Skeletal muscle tissue (tissue), 4 donors: Measurements from ENCODE around the gene COL16A1. TPM values are rescaled to one million over a fixed set of nuclear protein-coding genes. Genes with fewer than 3 reads are reported as not detected.
A peak's percentile ranks its signal among the peaks of the same experiment; 100 is the strongest.

Source experiments
- H3K27ac ChIP-seq: one replicate; pipeline ENCODE4 v1.7.0; 2013; ENCODE audit warnings: mild to moderate bottlenecking, low read depth, low read length, inconsistent platforms
- H3K27me3 ChIP-seq, 3 donors: one replicate each; pipeline ENCODE4 v1.7.0; 2013; ENCODE audit warnings: low read length in 3 of 3; ENCODE audit not compliant: control insufficient read depth in 3 of 3, insufficient read depth in 3 of 3
- H3K36me3 ChIP-seq, 3 donors: one replicate each; pipeline ENCODE4 v1.7.0; 2013; ENCODE audit warnings: low read length in 3 of 3; ENCODE audit not compliant: control insufficient read depth in 3 of 3, insufficient read depth in 3 of 3
- H3K4me1 ChIP-seq, 3 donors: one replicate each; pipeline ENCODE4 v1.7.0; 2013; ENCODE audit warnings: low read length in 3 of 3, mild to moderate bottlenecking in 3 of 3; ENCODE audit not compliant: control insufficient read depth in 3 of 3, insufficient read depth in 3 of 3
- H3K4me3 ChIP-seq, 3 donors: one replicate each; pipeline ENCODE4 v1.7.0; 2013; ENCODE audit warnings: low read length in 3 of 3
- H3K9ac ChIP-seq, 3 donors: one replicate each; pipeline ENCODE4 v1.7.0; 2013; ENCODE audit warnings: low read length in 3 of 3, mild to moderate bottlenecking in 3 of 3, moderate library complexity in 2 of 3, low read depth in 1 of 3
- H3K9me3 ChIP-seq, 3 donors: one replicate each; pipeline ENCODE4 v1.7.0; 2013; ENCODE audit warnings: low read length in 3 of 3; ENCODE audit not compliant: control insufficient read depth in 3 of 3
- total RNA-seq: library from RNA; depleted of rRNA; stranded (reverse); fragments of >200 nt; gene quantifications from one replicate; pipeline ENCODE4 v1.2.3, GENCODE V29; 2014
- donor health status: Osteomylitis.

COL16A1 gene
- total RNA-seq, 1 donor from 2014 or later: 91.9 TPM

- H3K27me3 ChIP-seq: no peaks in the 10 kb centered on the region
- peaks cover 0 to 21% (median 2%) of the 10 kb centered on the region in 3 donors for H3K36me3 ChIP-seq
- H3K9me3 ChIP-seq: no peaks in the 10 kb centered on the region
- no peak overlapping the region for H3K4me3 ChIP-seq
- H3K27ac ChIP-seq: no peak overlapping the region
- peaks cover 4 to 11% (median 4%) of the 10 kb centered on the region in 3 donors for H3K4me1 ChIP-seq
- H3K9ac ChIP-seq: no peak overlapping the region
These were observed 49.9 kb downstream of the COL16A1 start for GRCh38 chr1:31653717-31654473.

GRCh38 chr1:31652891-31653499 is 50.8 kb downstream of the COL16A1 start:
- Histone ChIP-seq H3K9ac (no peak overlapping the region), H3K27ac (no peak overlapping the region), H3K4me3 (no peak overlapping the region), H3K36me3 (peaks cover 0 to 14% (median 2%) of the 10 kb centered on the region in 3 donors), H3K27me3 (no peaks in the 10 kb centered on the region), H3K9me3 (no peaks in the 10 kb centered on the region), H3K4me1 (peaks cover 4 to 11% (median 6%) of the 10 kb centered on the region in 3 donors)

- Histone ChIP-seq H3K36me3 (peaks cover 0 to 11% (median 2%) of the 10 kb centered on the region in 3 donors), H3K9ac (no peak overlapping the region), H3K4me1 (peaks cover 4 to 11% (median 7%) of the 10 kb centered on the region in 3 donors), H3K27me3 (no peaks in the 10 kb centered on the region), H3K4me3 (no peak overlapping the region), H3K27ac (no peak overlapping the region), H3K9me3 (no peaks in the 10 kb centered on the region)
These were observed 52.1 kb downstream of the COL16A1 start for GRCh38 chr1:31651766-31652165.

GRCh38 chr1:31651089-31651420 is 52.8 kb downstream of the COL16A1 start:
- no peak overlapping the region for H3K27ac ChIP-seq
- H3K9ac ChIP-seq: no peak overlapping the region
- peaks cover 4 to 11% (median 7%) of the 10 kb centered on the region in 3 donors for H3K4me1 ChIP-seq
- H3K9me3 ChIP-seq: no peaks in the 10 kb centered on the region
- no peaks in the 10 kb centered on the region for H3K27me3 ChIP-seq
- H3K36me3 ChIP-seq: peaks cover 0 to 10% (median 2%) of the 10 kb centered on the region in 3 donors
- no peak overlapping the region for H3K4me3 ChIP-seq

- Histone ChIP-seq H3K9me3 (no peaks in the 10 kb centered on the region), H3K27me3 (no peaks in the 10 kb centered on the region), H3K4me1 (peaks cover 9 to 15% (median 12%) of the 10 kb centered on the region in 3 donors), H3K36me3 (peaks cover 0 to 7% (median 2%) of the 10 kb centered on the region in 3 donors), H3K4me3 (no peak overlapping the region), H3K9ac (no peak overlapping the region), H3K27ac (no peak overlapping the region)
These were observed 53.4 kb downstream of the COL16A1 start for GRCh38 chr1:31650161-31651088.

- H3K4me1 ChIP-seq: peaks cover 14 to 22% (median 18%) of the 10 kb centered on the region in 3 donors
- no peak overlapping the region for H3K9ac ChIP-seq
- no peaks in the 10 kb centered on the region for H3K27me3 ChIP-seq
- no peak overlapping the region for H3K4me3 ChIP-seq
- H3K36me3 ChIP-seq: peaks cover 0 to 6% (median 4%) of the 10 kb centered on the region in 3 donors
- H3K27ac ChIP-seq: peak overlapping the region; percentile 48
- H3K9me3 ChIP-seq: no peaks in the 10 kb centered on the region
These were observed 55.0 kb downstream of the COL16A1 start for GRCh38 chr1:31648641-31649357.

GRCh38 chr1:31648190-31648589 is 55.6 kb downstream of the COL16A1 start:
- H3K4me3 ChIP-seq: no peak overlapping the region
- H3K9ac ChIP-seq: no peak overlapping the region
- peaks cover 20 to 28% (median 24%) of the 10 kb centered on the region in 3 donors for H3K4me1 ChIP-seq
- H3K27ac ChIP-seq: peak overlapping the region; percentile 48
- H3K36me3 ChIP-seq: peaks cover 0 to 5% (median 2%) of the 10 kb centered on the region in 3 donors
- no peaks in the 10 kb centered on the region for H3K9me3 ChIP-seq
- H3K27me3 ChIP-seq: no peaks in the 10 kb centered on the region

GRCh38 chr1:31647106-31647505 is 56.7 kb downstream of the COL16A1 start:
- H3K4me3 ChIP-seq: no peak overlapping the region
- no peak overlapping the region for H3K27ac ChIP-seq
- peaks cover 0 to 4% (median 3%) of the 10 kb centered on the region in 3 donors for H3K36me3 ChIP-seq
- H3K9ac ChIP-seq: no peak overlapping the region
- H3K4me1 ChIP-seq: peaks cover 26 to 36% (median 33%) of the 10 kb centered on the region in 3 donors
- no peaks in the 10 kb centered on the region for H3K9me3 ChIP-seq
- H3K27me3 ChIP-seq: no peaks in the 10 kb centered on the region

GRCh38 chr1:31646259-31646960 is 57.4 kb downstream of the COL16A1 start:
- Histone ChIP-seq H3K27me3 (no peaks in the 10 kb centered on the region), H3K4me1 (peaks cover 29 to 41% (median 36%) of the 10 kb centered on the region in 3 donors), H3K36me3 (peaks cover 0 to 4% (median 3%) of the 10 kb centered on the region in 3 donors), H3K4me3 (peak overlapping the region in 1 of 3 donors; percentile 77), H3K9me3 (no peaks in the 10 kb centered on the region), H3K27ac (no peak overlapping the region), H3K9ac (no peak overlapping the region)
